ENCODE data around the gene ADGRL3.
"Not testable (repeated sequence)": the region's sequence is repeated elsewhere in the genome, so short reads cannot be mapped to it uniquely, and the experiment has no call there.

Gene ADGRL3

GRCh38 chr4:61795998-61796397, 595.9 kb downstream of the ADGRL3 start:
- DNase-seq: no peak
- intact Hi-C loops (cut with DNase I): no loop called here

- intact Hi-C loops (cut with DNase I): no loop called here
Observed at GRCh38 chr4:61799794-61800193, 599.7 kb downstream of the ADGRL3 start.

GRCh38 chr4:61805227-61805626, 605.1 kb downstream of the ADGRL3 start:
- DNase-seq: no peak
- intact Hi-C loops (cut with DNase I): no loop called here

More at GRCh38 chr4:61799794-61800193, 599.7 kb downstream of the ADGRL3 start:
- no peak for DNase-seq

GRCh38 chr4:61805979-61806378, 605.9 kb downstream of the ADGRL3 start:
- intact Hi-C loops (cut with DNase I): no loop called here

GRCh38 chr4:61812171-61812570, 612.0 kb downstream of the ADGRL3 start:
- intact Hi-C loops (cut with DNase I): no loop called here
- DNase-seq: no peak

More at GRCh38 chr4:61805979-61806378, 605.9 kb downstream of the ADGRL3 start:
- DNase-seq: peak in 1 of 42 donors; percentile 14

GRCh38 chr4:61817071-61817470, 616.9 kb downstream of the ADGRL3 start:
- intact Hi-C loops (cut with DNase I): no loop called here
- DNase-seq: no peak

- intact Hi-C loops (cut with DNase I): no loop called here
Observed at GRCh38 chr4:61820136-61820535, 620.0 kb downstream of the ADGRL3 start.

GRCh38 chr4:61824454-61824853, 624.3 kb downstream of the ADGRL3 start:
- no peak for DNase-seq
- intact Hi-C loops (cut with DNase I): no loop called here

More at GRCh38 chr4:61820136-61820535, 620.0 kb downstream of the ADGRL3 start:
- DNase-seq: no peak

GRCh38 chr4:61827907-61828391, 627.8 kb downstream of the ADGRL3 start:
- DNase-seq: no peak
- intact Hi-C loops (cut with DNase I): no loop called here

GRCh38 chr4:61828960-61829359, 628.8 kb downstream of the ADGRL3 start:
- intact Hi-C loops (cut with DNase I): no loop called here
- DNase-seq: no peak

- DNase-seq: no peak
- intact Hi-C loops (cut with DNase I): no loop called here
Observed at GRCh38 chr4:61831987-61832386, 631.9 kb downstream of the ADGRL3 start.

GRCh38 chr4:61837395-61837794, 637.3 kb downstream of the ADGRL3 start:
- intact Hi-C loops (cut with DNase I): no loop called here
- DNase-seq: no peak

GRCh38 chr4:61838072-61838471, 637.9 kb downstream of the ADGRL3 start:
- intact Hi-C loops (cut with DNase I): no loop called here
- no peak for DNase-seq

- no peak for DNase-seq
Observed at GRCh38 chr4:61841714-61842113, 641.6 kb downstream of the ADGRL3 start.

GRCh38 chr4:61851126-61851525, 651.0 kb downstream of the ADGRL3 start:
- DNase-seq: no peak
- intact Hi-C loops (cut with DNase I): no loop called here

More at GRCh38 chr4:61841714-61842113, 641.6 kb downstream of the ADGRL3 start:
- intact Hi-C loops (cut with DNase I): no loop called here

GRCh38 chr4:61852105-61852504, 652.0 kb downstream of the ADGRL3 start:
- intact Hi-C loops (cut with DNase I); DNase-seq: not testable (repeated sequence)

GRCh38 chr4:61853041-61853440, 652.9 kb downstream of the ADGRL3 start:
- intact Hi-C loops (cut with DNase I): no loop called here
- DNase-seq: no peak

- no peak for DNase-seq
- intact Hi-C loops (cut with DNase I): no loop called here
Observed at GRCh38 chr4:61860376-61860775, 660.2 kb downstream of the ADGRL3 start.

GRCh38 chr4:61864286-61864685, 664.2 kb downstream of the ADGRL3 start:
- intact Hi-C loops (cut with DNase I): no loop called here
- DNase-seq: no peak

- intact Hi-C loops (cut with DNase I): no loop called here
- DNase-seq: no peak
Observed at GRCh38 chr4:61866378-61867030, 666.4 kb downstream of the ADGRL3 start.

GRCh38 chr4:61872983-61873382, 672.9 kb downstream of the ADGRL3 start:
- DNase-seq: no peak
- intact Hi-C loops (cut with DNase I): no loop called here
